Ascending aorta (tissue), 2 donors: ENCODE data around the gene RBMXL3. TPM values are rescaled to one million over a fixed set of nuclear protein-coding genes. Genes with fewer than 3 reads are reported as not detected.

ENCODE experiments used
- DNase-seq, 2 donors: peaks; one replicate each; pipeline ENCODE4 v3.0.0-alpha.2; 2019; ENCODE audit warnings: low spot score in 2 of 2
- H3K27ac ChIP-seq, 2 donors: fragments of 200-600 bp; sonication (generic); one replicate each; pipeline ENCODE4 v1.5.1; 2016 to 2017; ENCODE audit warnings: mild to moderate bottlenecking in 1 of 2
- H3K27me3 ChIP-seq: fragments of 200-600 bp; sonication (generic); one replicate; pipeline ENCODE4 v1.5.1; 2017
- H3K36me3 ChIP-seq, 2 donors: fragments of 200-600 bp; sonication (generic); one replicate each; pipeline ENCODE4 v1.5.1; 2016
- H3K4me1 ChIP-seq, 2 donors: fragments of 200-600 bp; sonication (generic); one replicate each; pipeline ENCODE4 v1.5.1; 2016 to 2017; ENCODE audit warnings: mild to moderate bottlenecking in 1 of 2
- H3K4me3 ChIP-seq, 2 donors: fragments of 200-600 bp; sonication (generic); one replicate each; pipeline ENCODE4 v1.5.1; 2016 to 2017; ENCODE audit warnings: mild to moderate bottlenecking in 1 of 2
- H3K9me3 ChIP-seq, 2 donors: fragments of 200-600 bp; sonication (generic); one replicate each; pipeline ENCODE4 v1.5.1; 2016
- intact Hi-C: fragments of 100-400 bp; cut with DNase I; formaldehyde crosslinking; loops from one replicate; pipeline ENCODE4 v1.15.1; 2023
- total RNA-seq: library from RNA; depleted of rRNA; stranded (reverse); fragments of >200 nt; gene quantifications from one replicate; pipeline ENCODE4 v1.1.0, GENCODE V29; 2016
- TF ChIP-seq, protein P1 (sequence below), 3 experiments: fragments of 200-600 bp in 2 of 3; fragments of 450-650 bp in 1 of 3; sonication (generic) in 2 of 3; IDR thresholded peaks; one replicate each; pipeline ENCODE4 v1.5.1; 2016 to 2019; ENCODE audit warnings: antibody characterized with exemption in 3 of 3, mild to moderate bottlenecking in 1 of 3, moderate library complexity in 1 of 3

The RBMXL3 gene
- total RNA-seq, 1 donor from 2014 or later: not detected

DNA sequence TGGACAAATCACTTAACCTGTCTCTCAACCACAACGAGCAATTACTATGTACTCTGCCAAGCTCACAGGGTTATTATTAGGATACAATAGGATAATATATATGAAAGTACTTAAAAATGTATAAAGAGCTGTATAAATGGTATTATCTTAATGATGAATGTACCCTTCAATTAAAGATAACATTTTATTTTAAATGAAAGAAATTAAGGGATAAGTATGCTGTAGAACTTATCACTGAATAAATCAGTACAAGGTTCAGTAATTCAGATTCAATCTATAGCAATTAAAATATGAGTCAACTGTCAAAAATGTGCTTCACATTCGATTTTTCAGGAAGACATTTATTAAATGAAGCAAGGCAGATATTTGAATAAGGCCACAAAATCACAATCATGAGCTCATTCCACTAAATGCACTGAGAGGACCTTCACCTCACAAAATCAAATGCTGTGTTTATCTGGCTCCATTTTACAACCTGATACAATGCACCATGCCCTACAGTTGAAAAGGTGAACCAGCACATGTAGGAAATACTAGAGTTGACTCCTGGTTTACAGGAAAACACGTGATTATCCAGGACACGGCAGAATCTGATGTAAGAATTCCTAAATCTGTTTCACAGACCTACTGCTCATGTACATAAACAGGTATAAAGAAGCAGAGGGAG is 40.3 kb downstream of the RBMXL3 start:
- no peaks in the 10 kb centered on the region for H3K4me1 ChIP-seq
- no peak overlapping the region for H3K27ac ChIP-seq

GRCh38 chrX:115232933-115233496 is 43.8 kb downstream of the RBMXL3 start:
- no peaks in the 10 kb centered on the region for H3K36me3 ChIP-seq
- DNase-seq: no peak
- no peaks in the 10 kb centered on the region for H3K9me3 ChIP-seq
- TF ChIP-seq, protein P1, sequence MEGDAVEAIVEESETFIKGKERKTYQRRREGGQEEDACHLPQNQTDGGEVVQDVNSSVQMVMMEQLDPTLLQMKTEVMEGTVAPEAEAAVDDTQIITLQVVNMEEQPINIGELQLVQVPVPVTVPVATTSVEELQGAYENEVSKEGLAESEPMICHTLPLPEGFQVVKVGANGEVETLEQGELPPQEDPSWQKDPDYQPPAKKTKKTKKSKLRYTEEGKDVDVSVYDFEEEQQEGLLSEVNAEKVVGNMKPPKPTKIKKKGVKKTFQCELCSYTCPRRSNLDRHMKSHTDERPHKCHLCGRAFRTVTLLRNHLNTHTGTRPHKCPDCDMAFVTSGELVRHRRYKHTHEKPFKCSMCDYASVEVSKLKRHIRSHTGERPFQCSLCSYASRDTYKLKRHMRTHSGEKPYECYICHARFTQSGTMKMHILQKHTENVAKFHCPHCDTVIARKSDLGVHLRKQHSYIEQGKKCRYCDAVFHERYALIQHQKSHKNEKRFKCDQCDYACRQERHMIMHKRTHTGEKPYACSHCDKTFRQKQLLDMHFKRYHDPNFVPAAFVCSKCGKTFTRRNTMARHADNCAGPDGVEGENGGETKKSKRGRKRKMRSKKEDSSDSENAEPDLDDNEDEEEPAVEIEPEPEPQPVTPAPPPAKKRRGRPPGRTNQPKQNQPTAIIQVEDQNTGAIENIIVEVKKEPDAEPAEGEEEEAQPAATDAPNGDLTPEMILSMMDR (IDR thresholded peaks at IDR 0.05): no peak
- peak overlapping the region; percentile 55 to 79 for H3K4me3 ChIP-seq
- no peaks in the 10 kb centered on the region for H3K27me3 ChIP-seq
- intact Hi-C loops: loop anchor here (5.0 to 10.0 kb wide), 3 partner anchors 92 to 459 kb away; partner anchors contain the start of gene PLS3
- H3K4me1 ChIP-seq: no peaks in the 10 kb centered on the region
- peak overlapping the region; percentile 67 to 84 for H3K27ac ChIP-seq

More for the DNA sequence above, 40.3 kb downstream of the RBMXL3 start:
- DNase-seq: no peak
- Histone ChIP-seq H3K27me3 (no peaks in the 10 kb centered on the region), H3K4me3 (no peak overlapping the region), H3K9me3 (no peaks in the 10 kb centered on the region), H3K36me3 (no peaks in the 10 kb centered on the region)
- TF ChIP-seq, protein P1 (IDR thresholded peaks at IDR 0.05): no peak
- intact Hi-C loops: loop anchor here (5.0 to 10.0 kb wide), 3 partner anchors 95 to 463 kb away; partner anchors contain the start of gene PLS3

DNA sequence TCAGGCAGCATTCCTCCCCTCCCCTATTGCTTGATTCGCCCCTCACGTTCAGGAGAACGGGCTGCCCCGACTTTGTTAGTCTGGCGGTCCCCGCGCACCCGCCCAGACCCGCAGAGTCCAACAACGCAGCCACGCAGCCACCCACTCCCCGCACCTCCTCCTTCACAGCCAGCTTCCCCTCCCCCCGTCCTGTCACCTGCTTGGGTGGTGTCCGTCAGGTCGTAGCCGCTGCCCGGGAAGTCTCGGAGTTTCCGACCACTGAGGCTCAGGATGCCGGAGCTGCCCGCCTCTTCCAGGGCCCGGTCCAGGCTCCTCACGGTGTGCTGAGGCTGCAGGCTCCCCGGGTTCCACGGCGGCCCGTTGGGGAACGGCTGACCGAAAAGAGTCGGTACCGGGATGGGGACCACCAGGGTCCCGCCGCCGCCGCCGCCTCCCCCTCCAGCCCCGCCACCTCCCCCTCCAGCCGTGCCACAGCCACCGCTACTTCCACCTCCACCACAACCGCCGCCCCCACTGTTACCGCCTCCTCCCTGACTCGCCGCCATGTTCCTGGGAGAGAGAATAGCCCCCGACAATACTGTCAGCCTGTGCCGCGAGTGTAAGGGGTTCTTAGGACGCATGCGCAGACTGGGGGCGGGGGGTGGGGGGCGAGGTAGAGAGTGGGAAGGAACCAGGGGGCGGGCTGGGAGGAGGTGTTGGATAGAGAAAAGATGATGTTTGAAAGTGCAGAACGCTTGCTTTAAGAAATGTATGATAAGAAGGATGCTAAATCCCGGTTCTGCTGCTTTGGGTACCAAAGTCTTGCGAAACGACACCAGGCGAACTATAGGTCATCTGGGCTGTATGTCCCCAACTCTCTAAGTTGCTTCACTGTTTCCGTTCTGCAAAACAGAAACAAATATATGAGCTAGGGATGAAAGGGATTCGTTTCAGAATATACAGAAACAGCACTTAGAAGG is 44.6 kb downstream of the RBMXL3 start, which contains the start of gene LRCH2:
LRCH2 (minus strand) TSS at position 600 of the 959 bp plus-strand sequence; CDS start at position 545, 55 bp downstream.
- peak in 1 of 2 donors; percentile 70 for DNase-seq
- TF ChIP-seq, protein P1 (IDR thresholded peaks at IDR 0.05): no peak
- Histone ChIP-seq H3K9me3 (no peaks in the 10 kb centered on the region), H3K4me1 (no peaks in the 10 kb centered on the region), H3K27me3 (no peaks in the 10 kb centered on the region), H3K27ac (peak within 1 kb of the TSS; percentile 67 to 84), H3K36me3 (no peaks in the 10 kb centered on the region), H3K4me3 (peak within 1 kb of the TSS; percentile 55 to 79)
- intact Hi-C loops: loop anchor here (5.0 to 10.0 kb wide), 3 partner anchors 91 to 459 kb away; partner anchors contain the start of gene PLS3

DNA sequence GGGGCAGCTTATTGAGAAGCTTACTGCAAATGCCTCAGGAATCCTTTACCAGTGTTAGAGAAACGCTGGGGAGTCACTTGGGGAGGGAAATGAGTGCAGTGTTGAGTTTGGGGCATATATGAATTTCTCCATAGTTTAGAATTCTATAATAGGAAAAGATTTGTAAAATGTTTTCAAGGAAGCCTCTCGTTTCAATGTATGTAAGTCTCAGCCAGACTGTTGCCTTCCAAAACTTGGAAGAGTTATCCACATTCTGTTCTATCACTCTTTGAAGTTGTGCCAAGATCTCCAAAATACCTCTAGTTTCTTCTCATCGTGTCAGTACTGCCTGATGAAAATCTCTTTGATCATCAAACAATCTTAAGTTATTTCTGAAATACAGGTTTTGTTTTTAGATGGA is 45.3 kb downstream of the RBMXL3 start:
- Histone ChIP-seq H3K36me3 (no peaks in the 10 kb centered on the region), H3K9me3 (no peaks in the 10 kb centered on the region), H3K4me1 (no peaks in the 10 kb centered on the region), H3K4me3 (peak overlapping the region; percentile 55 to 79), H3K27me3 (no peaks in the 10 kb centered on the region), H3K27ac (peak overlapping the region; percentile 67 to 84)
- DNase-seq: no peak
- intact Hi-C loops: loop anchor here (5.0 to 10.0 kb wide), 3 partner anchors 90 to 458 kb away; partner anchors contain the start of gene PLS3
- TF ChIP-seq, protein P1 (IDR thresholded peaks at IDR 0.05): no peak

- intact Hi-C loops: loop anchor here (10.0 kb wide), 2 partner anchors 88 to 328 kb away; partner anchors contain the start of gene PLS3
- TF ChIP-seq, protein P1 (IDR thresholded peaks at IDR 0.05): no peak
Observed at GRCh38 chrX:115236560-115236959, 47.4 kb downstream of the RBMXL3 start.

More at GRCh38 chrX:115236560-115236959, 47.4 kb downstream of the RBMXL3 start:
- no peaks in the 10 kb centered on the region for H3K27me3 ChIP-seq
- H3K27ac ChIP-seq: no peak overlapping the region
- H3K9me3 ChIP-seq: no peaks in the 10 kb centered on the region
- H3K36me3 ChIP-seq: no peaks in the 10 kb centered on the region
- DNase-seq: no peak
- H3K4me3 ChIP-seq: no peak overlapping the region
- no peaks in the 10 kb centered on the region for H3K4me1 ChIP-seq
